Putamen (tissue), 1 donor: ENCODE results near the gene TNNI2.
A peak's percentile ranks its signal among the peaks of the same experiment; 100 is the strongest.

ENCODE experiments used
- DNase-seq: peaks from one replicate; pipeline ENCODE4 v3.0.0-alpha.2; 2016; ENCODE audit warnings: low spot score

TNNI2 gene

DNA sequence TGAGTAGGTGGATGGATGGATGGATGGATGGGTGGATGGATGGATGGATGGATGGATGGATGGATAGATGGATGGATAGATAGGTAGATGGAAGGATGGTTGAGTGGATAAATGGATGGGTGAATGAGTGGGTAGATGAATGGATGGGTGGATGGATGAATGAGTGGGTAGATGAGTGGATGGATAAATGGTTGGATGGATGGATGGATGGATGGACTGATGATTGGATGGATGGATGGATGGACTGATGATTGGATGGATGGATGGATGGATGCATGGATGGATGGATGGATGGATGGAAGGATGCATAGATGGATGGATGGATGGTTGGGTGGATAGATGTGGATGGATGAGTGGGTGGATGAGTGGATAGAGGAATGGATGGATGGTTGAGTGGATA lies 17.2 kb upstream of the TNNI2 start:
- DNase-seq, result no peak

DNA sequence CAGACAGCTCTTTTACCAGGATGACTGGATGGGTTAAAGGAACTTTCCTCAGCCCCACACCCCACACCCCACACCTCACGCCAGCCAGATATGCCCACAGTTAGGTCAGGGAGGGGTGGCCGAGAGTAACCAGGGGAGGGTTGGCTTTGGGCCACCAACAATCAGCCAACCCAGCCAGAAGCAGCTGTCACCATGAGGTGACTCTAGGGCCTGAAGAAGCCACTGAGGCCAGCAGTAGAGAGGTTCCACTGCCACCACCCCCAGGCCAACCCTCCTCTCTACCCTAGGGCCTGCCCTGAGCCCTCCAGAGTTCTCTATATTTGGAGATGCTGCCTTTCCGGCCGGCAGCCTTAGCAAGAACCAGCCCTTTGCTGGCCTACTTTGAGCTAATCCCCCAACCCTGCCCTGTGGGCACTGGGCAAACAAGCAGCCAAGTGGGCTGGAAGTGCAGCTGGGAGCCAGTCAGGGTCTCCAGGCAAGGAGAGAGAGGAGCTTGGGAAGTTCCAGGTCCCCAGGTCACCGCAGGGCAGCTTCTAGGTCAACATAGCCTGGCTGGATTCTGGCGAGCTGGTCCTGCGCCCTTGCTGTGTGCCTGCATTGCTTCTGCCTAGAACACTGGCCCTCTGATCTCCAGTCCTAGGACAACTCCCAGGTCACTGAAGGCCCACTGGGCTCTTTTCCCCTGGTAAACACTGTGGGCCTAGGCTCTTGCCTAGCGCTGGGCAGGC lies 16.0 kb upstream of the TNNI2 start:
- no peak for DNase-seq

DNA sequence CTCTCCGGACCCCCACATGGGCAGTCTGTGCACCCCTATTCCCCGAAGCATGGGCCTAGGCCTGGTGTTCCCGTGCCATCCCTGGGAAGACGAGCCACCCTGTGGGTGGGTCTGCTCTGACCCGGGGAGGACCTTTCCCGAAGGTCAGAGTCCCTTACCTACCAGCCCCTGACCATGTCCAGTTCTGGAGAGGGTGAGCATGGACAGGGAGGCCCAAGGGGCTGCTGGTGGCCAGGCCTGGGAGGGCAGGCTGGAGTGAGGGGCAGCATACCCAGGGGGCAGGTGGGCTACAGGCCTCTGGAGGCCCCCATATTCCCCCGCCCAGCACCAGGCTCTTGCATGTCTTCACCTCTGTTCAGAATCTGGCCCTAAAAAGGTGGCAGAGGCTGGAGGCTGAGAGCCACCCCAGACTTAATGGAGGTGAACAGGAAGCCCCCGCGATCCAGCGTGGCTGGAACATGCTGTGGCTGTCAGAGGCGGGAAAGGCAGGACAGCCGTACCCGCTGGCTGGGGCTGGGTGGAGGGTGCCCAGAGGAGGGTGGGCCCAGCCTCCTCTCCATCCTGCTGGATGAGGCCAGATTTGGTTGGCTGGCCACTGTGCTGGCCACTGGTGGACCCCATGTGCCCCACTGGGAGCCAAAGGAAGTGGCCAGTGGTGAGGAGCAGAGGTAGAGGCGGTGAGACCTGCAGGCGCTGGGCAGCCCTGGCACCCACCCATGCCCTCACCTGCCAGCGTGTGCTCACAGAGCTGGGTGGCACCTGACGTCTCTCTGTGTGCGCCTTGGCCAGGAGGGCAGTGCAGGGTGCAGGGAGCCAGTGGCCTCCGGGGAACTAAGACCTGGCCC lies 15.2 kb upstream of the TNNI2 start:
- DNase-seq, result no peak

DNA sequence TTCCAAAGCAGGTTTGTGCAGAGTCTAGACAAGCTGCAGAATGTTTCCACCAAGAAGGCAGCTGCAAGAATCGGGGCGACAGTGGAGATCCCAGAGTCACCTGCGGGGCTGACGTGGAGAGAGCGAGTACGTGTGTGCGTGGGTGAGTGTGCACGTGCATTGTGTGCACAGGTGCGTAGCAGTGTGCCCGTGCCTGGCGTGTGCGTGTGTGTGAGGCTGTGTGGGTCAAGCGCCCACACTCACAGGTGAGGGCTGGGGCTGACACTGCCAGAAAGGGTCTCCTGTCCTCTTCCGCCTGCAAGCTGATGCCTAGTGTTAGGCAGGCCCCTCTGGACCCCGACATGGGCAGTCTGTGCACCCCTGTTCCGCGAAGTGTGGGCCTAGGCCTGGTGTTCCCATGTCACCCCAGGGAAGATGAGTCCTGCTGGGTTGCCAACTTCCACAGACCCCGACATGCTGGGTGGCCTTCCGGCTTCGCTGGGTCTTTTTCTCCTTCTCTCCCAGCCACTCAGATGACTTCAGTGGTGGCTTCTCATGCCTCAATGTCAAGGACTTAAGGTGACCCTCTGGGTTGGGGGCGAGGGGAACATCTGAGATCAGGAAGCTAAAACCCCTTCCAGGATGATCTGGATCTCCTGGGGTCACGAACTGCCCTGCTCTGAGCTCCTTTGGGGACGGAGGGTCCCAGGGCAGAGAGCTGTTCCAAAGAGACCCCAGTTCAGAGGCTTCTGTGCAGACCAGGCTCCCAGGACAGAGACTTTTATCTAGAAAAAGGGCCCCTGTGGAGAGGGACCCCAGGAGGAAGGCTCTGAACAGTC lies 14.4 kb upstream of the TNNI2 start:
- no peak for DNase-seq

DNA sequence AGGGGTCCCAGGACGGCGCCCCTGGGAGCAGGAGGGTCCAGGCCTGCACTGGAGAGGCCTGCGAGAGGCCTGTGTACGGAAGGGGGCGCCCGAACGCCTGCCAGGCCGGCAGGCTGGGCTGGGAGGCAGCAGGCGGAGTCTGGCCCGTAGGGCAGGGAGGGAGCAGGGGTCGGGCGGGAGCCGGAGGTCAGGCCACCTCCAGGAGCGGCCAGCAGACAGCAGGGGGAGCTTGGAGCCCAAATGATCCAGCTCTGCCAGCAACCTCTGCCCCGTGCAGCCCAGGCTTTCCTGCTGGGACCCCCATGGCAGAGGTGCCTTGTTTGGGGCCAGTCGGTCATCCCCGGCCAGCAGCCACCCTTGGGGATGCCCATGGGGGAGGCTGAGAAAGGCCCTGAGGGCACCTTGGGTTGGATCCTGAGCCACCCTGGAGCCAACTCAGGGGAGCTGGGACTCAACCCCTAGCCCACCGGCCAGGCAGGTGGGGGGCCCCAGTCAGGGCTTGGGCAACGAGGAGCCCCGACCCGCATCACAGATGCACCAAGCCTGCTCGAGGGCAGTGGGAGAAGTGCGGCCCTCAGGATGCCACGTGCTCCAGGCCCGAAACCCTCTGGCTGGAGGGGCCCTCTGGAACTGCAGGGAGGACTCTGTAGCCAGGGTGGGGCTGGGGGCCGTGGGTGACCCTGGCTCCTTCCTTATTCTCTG lies 13.6 kb upstream of the TNNI2 start:
- no peak for DNase-seq

DNA sequence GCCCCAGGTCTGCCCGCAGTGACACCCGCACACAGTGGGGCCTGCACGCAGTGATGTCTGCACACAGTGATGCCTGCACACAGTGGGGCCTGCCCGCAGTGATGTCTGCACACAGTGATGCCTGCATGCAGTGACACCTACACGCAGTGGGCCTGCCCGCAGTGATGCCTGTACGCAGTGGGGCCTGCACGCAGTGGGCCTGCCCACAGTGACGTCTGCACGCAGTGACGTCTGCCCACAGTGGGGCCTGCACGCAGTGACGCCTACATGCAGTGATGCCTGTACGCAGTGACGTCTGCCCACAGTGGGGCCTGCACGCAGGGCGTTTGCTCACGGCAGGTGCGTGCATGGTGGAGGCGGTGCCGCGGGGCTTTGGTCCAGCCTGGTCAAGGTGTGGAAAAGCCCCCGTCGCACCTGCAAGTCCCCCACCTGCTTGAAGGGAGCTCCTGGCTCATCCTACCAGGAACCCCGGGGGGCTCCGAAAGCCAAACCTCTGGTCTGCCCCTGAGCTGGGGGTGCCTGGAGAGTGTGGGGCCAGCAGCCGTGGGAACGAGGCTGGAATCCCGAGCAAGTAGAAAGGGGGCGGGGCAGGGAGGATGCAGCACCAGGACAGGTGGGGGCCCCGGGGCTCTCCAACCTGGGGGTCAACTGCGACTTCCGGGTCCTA lies 12.9 kb upstream of the TNNI2 start:
- DNase-seq, result no peak

DNA sequence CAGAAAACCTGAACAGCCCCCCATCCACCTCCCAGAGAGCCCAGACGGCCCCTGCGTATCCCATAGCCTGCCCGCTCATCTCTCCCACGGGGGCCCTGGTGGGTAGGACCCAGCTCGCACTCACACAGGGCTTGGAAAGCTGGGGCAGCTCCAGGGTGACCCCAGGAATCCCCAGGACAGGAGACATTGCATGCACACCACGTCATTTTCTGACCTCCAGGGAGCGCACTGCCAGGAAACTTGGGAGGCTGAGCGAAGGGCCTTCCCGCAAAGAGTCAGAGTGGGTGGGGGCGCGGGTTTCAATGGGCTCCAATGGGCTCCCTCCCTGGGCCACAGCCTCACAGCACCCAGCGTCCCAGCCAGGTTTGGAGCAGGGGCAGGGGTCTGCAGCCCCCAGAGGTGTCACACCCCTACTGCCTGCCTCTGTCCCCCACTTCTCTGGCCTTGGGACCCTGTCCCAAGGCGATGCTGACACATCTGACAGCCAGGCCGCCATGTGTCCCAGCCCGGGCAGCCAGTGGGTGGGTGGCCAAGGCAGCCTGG lies 12.2 kb upstream of the TNNI2 start:
- no peak for DNase-seq

DNA sequence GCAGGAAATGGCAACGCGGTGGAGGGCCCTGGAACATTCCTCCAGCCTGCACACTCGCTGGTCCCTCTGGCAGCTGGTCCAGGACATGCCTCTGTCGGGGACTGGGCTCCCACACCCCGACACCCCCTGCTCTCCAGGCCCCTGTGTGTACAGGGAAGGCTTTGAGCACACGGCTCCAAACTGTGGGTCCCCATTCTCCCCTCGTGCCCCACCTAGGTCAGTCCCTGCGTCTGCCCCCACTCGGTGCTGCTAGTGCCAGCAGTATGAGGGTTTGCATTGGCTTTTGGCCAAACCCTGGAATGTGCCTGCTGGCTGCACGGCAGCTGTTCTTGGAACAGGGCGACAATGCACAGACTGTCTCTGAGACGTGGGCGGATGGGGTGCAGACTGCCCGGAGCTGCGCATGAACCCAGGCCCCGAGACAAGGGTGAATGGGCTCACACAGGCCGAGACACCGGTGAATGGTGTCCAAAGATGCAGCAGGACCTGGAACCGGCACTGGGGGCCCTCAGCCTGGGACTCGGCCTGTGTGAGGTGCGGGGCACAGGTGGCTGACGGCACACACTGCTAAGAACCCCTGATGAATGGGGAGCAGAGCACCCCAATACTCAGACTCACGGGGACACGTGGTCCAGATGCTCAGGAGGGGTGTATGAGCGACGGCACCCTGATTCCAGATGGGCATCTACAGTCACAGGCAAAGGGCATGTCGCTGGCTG lies 11.5 kb upstream of the TNNI2 start:
- DNase-seq, result peak; percentile 39

DNA sequence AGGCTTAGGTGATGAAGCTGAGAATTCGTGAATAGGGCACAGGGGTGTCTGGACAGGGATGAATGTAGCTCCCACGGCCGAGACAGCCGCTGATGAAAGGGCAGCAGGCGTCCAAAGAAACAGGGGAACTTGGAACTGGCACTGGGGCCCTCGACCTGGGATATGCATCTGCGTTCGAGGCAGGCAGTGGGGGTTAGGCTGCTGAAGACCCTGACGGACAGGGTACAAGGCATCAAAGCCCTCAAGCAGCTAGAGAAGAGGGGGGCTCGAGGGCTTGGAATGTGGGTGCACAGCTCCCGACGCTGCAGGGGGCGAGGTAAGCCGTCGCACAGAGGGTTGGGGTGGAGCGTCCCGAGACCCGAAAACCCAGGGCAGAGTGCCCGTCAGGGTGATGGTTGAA lies 10.8 kb upstream of the TNNI2 start:
- DNase-seq, result no peak

DNA sequence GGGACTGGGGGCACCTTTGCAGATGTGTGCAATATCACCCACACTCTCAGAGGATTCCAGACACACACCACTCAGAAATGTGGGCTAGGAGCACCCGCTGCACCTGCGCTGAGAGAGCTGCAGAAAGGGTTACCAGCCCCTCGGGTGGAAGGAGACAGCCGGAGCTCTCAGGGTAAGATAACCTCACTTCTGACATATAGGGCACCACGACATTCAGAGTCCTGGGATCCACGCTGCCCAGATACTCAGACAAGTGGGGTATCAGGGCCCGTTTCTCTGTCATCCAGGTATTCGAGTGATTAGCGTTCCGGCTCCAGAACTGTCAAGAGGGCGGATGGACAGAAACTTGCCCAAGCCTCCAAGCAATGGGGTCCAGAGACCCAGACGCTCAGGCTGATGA lies 10.2 kb upstream of the TNNI2 start:
- DNase-seq, result no peak

DNA sequence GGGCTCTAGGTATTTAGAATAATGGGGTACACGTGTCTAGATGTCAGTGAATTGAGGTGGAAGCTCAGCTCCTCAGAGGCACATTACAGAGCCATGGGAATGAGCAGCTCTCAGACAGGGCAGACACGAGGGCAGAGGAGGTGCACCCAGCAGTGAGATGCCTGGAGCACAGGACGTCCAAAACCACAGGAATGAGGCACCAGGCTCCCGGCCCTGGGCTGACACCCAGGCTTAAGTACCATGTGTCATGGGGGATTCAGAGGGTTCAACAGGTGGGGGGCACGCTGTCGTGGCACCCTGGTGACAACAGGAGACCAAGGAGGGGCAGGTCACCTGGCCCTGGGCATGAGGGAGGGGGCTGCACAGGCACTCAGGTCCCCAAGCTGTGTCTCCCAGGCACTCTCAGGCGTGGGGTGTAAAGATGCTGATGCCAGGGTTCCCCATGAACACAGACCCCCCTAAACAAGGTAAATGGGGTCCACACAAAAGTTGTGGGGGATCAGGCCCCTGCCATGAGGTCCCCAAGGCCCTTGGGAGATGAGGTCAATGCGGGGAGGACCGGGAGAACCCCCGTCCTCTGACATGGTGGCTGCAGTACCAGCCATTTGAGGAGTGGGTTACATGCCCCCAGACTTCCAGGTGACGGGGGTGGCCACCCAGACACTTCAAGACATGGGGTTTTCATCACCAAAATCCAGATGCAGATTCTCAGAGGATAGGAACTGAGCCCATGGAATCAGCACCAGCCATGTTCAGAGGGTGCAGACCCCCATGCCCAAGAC lies 9.6 kb upstream of the TNNI2 start:
- no peak for DNase-seq

DNA sequence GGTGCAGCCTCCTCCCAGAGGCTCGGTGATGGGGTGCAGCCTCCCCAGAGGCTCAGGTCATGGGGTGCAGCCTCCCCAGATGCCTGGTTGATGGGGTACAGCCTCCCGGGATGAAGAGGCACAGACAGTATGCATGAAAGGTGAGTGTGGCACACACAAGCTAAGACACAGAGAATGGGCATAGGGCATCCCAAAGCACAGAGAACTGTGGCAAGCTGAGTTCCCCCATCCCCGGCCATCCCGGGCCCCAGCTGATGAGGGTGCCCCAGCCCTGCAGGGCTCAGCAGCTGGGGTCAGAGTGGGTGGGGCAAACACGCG lies 8.8 kb upstream of the TNNI2 start:
- DNase-seq, result no peak

DNA sequence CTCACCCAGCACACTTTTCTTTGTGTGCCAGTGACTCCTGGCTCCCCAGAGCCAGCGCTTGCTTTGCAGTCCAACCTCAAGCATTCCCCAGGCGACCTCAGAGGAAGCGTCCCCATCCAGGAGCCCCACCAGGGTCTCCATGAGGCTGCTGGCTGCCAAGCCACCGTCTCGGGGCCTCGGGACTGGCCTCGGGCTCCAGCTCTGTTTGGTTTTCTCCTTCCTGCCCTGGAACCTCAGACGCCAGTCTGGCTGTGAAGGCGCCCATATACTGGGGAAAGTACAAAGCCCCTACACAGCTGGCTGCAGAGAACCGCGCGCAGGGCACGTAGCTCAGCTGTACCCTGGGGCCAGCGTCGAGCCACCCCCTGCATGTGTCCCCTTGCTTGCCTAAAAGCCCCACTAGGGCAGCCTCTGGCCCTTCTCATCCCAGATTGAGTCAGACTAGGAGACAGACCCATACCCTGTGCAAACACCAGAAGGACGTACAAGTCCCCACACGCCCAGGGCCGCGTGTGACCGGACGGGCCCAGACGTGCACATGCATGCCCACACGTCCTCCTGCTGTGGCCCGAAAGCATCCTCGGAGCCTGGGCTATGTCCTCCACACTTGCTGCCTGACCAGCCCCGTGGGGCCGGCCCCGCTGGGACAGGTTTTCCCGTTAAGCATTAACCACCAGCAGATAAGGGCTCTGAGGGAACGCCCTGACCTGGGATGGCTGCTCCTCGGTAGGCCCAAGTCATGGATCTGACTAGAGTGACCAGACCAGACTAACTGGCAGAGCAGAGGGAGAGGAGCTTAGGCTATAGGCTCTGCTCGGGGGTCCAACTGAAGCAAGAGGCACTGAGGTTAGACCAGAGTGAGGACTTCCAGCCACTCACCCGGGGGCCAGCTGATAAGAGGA lies 8.2 kb upstream of the TNNI2 start:
- no peak for DNase-seq

DNA sequence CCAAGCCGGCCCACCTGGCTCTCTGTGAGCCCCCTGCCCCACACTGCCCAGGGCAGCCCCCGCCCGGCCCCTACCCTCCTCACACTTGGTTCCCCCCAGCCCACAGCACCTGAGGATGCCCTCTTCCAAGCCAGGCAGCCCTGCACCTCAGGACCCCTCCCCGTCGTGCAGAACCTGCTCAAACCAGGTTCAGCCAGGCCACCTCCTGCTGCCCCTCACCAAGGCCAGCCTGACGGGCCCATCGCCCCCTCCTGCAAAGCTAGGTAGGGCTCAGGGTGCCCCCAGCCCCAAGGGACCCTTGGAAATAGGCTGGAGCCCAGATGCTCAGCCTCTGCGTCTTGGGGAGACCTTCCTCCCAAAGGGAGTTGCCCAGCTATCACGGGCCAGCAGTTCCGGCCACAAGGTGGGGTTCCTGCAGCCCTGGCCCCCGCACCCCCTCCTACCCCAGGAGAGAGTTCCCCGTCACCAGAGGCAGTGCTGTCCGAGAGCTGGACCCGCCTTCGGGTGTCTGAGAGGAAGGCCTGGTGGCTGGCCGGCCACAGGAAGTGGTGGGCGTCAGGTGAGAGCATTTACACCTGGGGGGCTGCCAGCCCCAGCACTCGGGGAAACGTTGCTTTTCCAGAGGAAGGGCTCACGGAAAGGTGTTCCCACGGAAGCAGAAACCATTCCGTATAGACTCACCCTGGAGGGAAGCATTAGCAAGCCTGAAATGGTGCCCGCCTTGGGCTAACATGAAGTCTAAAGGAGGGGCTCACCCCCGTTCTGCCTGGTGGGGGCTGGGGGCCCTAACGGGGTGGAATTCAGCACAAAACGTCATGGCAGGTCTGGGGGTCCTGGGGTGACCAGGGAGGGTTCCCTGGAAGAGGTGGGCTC lies 7.2 kb upstream of the TNNI2 start:
- no peak for DNase-seq

DNA sequence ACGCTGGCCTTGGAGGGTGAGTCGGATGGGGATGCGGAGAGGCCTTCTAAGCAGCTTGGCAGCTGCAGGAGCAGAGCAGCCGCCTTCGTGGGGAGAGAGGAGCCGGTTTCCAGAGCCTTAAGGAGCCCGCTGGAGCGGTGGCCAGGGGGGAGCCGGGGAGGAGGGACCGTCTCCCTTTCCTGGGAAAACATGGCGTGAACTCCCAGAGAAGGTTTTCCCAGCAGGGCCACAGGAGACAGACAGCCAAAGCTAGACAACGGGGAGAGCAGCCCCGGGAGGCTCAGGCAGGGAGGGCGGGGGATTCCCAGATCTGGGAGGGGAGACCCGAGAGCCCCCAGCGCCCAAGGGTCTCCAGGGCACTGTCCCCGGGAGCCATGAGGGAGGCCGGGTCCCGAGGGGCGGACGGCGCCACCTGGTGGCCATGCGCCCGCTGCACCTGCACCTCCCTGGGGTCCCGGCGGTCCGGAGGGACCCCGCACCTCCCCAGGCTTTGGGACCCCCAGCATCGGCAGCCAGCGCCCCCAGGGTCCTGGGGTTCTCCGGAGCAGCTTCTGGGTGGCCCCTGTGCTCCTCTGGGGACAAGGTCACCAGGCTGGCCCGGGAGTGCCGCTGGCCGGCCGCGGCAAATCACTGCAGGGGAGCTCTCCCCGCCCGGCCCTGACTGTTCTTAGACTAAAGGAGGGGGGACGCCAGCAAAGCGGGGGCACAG lies 6.4 kb upstream of the TNNI2 start:
- DNase-seq, result no peak

DNA sequence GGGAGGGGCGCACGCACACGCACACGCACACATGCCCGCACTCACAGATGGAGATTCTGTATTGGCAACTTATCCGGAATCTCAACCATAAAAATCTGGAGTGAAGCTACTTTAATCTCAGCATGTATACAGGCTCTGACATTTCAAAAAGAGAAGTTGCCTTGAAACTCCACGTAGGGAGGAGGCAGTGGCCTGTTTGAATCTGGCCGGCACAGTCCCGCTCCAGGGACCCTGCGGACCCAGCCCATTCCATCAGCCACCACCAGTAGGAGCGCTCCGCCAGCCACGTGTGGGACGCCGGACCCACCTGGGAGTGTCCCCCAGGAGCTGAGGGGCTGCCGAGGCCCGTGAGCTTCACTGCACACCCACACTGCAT lies 5.9 kb upstream of the TNNI2 start:
- DNase-seq, result no peak

DNA sequence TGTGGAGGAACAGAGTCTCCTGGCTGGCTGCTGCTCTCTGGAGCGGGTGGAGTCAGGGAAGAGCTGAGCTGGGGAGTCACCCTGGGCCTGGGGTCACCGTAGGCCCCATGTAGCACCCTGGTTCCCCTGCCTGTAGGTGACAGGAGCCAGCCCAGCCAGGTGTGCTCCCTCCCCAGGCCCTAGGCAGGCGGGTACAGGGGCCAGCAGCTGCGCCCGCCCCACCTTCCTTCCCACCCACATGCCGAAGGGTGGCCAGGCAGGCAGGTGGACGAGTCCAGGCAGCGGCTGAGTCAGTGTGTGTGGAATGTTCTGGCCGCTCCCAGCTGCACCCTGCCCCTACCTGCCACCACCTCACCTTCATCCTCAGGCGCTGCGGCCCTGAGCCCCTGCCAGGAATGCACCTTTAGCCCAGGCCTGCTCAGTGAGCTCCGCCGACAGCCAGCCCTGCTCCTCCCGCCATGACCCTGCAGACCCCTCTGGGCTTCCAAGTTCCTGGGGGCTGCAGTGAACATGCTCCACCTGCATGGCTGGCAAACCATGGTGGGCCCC lies 4.6 kb upstream of the TNNI2 start:
- no peak for DNase-seq
